B cell (primary cell): ENCODE measurements around the gene FKBP1B. TPM values are rescaled to one million over a fixed set of nuclear protein-coding genes. Genes with fewer than 3 reads are reported as not detected.

Experiments used
- polyA plus RNA-seq: library from polyadenylated mRNA; depleted of rRNA; stranded (reverse); fragments of >200 nt; gene quantifications from 2 replicates; pipeline ENCODE4 v1.2.3, GENCODE V29; 2012
- small RNA-seq: library from RNA; depleted of rRNA; stranded (forward); fragments of <200 nt; gene quantifications from one replicate; pipeline ENCODE3, GENCODE V24; 2012; ENCODE audit warnings: low replicate concordance, low read depth; ENCODE audit not compliant: insufficient read length
- total RNA-seq, 2 donors: library from RNA; stranded (reverse); fragments of 120-200 nt in 1 of 2; gene quantifications; 1 replicate in 1 of 2; 2 replicates in 1 of 2; pipeline versions ENCODE4 v1.2.3 to v1.2.4, GENCODE V29; 2013 to 2022

Gene FKBP1B
- total and polyA plus RNA-seq, 2 donors (not counting 1 experiment from before 2014, with no cell fraction given), result 0.85 to 3.8 TPM

Small RNA genes within 50 kb of the gene (small RNA-seq; reads per million reads assigned to genes)
- gene RNU6-370P, result not detected

Other genes with a start within 250 kb of the FKBP1B start
- 90.8 and 95.4 TPM in 2 replicates for gene ATAD2B, start 122.6 kb upstream of the FKBP1B start, total RNA-seq
- 5.1 and 7.3 TPM in 2 replicates for gene ATAD2B, start 122.6 kb upstream of the FKBP1B start, polyA plus RNA-seq
- 13.4 and 14.2 TPM in 2 replicates for gene UBXN2A, start 109.3 kb upstream of the FKBP1B start, total RNA-seq
- 2.7 and 2.8 TPM in 2 replicates for gene UBXN2A, start 109.3 kb upstream of the FKBP1B start, polyA plus RNA-seq
- gene MFSD2B, start 39.7 kb upstream of the FKBP1B start, total RNA-seq, result not detected in 2 replicates
- not detected in 2 replicates for gene MFSD2B, start 39.7 kb upstream of the FKBP1B start, polyA plus RNA-seq
- 21.6 and 22.3 TPM in 2 replicates for gene WDCP, start 2.4 kb upstream of the FKBP1B start, total RNA-seq
- gene WDCP, start 2.4 kb upstream of the FKBP1B start, polyA plus RNA-seq, result 2.2 and 3.9 TPM in 2 replicates
- gene SF3B6, start 26.6 kb downstream of the FKBP1B start, total RNA-seq, result 45.0 and 47.2 TPM in 2 replicates
- 48.4 and 71.6 TPM in 2 replicates for gene SF3B6, start 26.6 kb downstream of the FKBP1B start, polyA plus RNA-seq
- 3.9 and 5.2 TPM in 2 replicates for gene TP53I3, start 35.1 kb downstream of the FKBP1B start, total RNA-seq
- gene TP53I3, start 35.1 kb downstream of the FKBP1B start, polyA plus RNA-seq, result 7.3 and 8.0 TPM in 2 replicates
- 0.39 and 0.66 TPM in 2 replicates for gene PFN4, start 73.6 kb downstream of the FKBP1B start, total RNA-seq
- 0.13 and 0.39 TPM in 2 replicates for gene PFN4, start 73.6 kb downstream of the FKBP1B start, polyA plus RNA-seq
- gene FAM228B, start 73.7 kb downstream of the FKBP1B start, total RNA-seq, result 47.2 and 49.6 TPM in 2 replicates
- gene FAM228B, start 73.7 kb downstream of the FKBP1B start, polyA plus RNA-seq, result 9.8 and 13.4 TPM in 2 replicates
- gene FAM228A, start 125.3 kb downstream of the FKBP1B start, total RNA-seq, result 0.27 TPM in 1 of 2 replicates, not detected in the other
- 0.07 TPM in 1 of 2 replicates, not detected in the other for gene FAM228A, start 125.3 kb downstream of the FKBP1B start, polyA plus RNA-seq